ENCODE data around the gene ZNF609. TPM values are rescaled to one million over a fixed set of nuclear protein-coding genes. Genes with fewer than 3 reads are reported as not detected.

The ZNF609 gene
- total RNA-seq, 1 donor from 2014 or later = 21.5 TPM

DNA sequence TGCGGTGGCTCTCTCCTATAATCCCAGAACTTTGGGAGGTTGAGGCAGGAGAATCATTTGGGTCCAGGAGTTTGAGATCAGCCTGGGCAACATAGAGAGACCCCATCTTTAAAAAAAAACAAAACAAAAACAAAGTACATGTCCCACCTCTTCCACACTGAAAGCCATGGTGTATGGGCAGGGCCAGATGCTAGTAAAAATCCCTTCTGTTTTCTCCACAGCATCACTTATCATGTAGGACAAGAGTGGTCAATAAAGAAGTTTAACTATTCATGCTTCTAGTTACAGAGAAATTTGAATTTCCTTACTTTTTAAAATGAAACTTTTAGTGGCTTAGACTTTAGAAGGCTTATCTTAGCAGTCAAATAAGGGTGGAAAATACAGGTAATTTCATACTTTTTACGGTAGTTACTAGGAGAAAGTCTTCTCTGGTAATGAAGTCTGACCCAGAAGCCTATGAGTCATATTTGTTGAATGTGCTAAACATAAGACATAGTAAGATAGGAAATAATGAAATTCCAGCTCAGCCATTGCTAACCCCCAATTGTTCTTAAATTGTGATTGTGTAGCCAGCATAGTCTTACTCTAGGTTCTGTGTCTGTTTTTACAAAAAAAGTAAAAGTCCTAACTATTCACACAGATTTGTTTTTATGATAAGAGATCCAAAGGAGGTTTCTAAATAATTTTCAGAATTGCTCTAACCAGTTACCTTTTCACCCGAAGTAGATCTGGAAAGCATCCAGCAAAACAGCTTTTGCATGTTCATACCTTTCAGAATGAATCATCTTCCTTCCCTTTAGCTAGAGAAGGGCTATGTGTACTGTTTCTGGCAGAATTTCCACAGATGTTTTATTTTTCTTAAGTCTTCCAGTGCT, 16.4 kb upstream of the ZNF609 start:
- H4K20me1 ChIP-seq (ENCODE audit: low read depth) = no peaks in the 10 kb centered on the region
- no peak overlapping the region for H3K4me2 ChIP-seq
- no peaks in the 10 kb centered on the region for H3K9me3 ChIP-seq (ENCODE audit: low read depth)
- no peaks in the 10 kb centered on the region for H3K27me3 ChIP-seq
- H3K79me2 ChIP-seq (ENCODE audit: low read depth) = no peaks in the 10 kb centered on the region
- H3K4me3 ChIP-seq = no peak overlapping the region
- H2AFZ ChIP-seq (replicated peaks) = no peak overlapping the region
- Mint-ChIP-seq H3K4me3 (no peak overlapping the region), H3K27ac (no peak overlapping the region), H3K27me3 (ENCODE audit: insufficient read depth, low read depth) (no peaks in the 10 kb centered on the region), H3K36me3 (peaks cover 11% of the 10 kb centered on the region), H3K9me3 (no peaks in the 10 kb centered on the region), H3K4me1 (peaks cover 6% of the 10 kb centered on the region)
- no peak for DNase-seq (ENCODE audit: low spot score)
- H3K27ac ChIP-seq = no peak overlapping the region
- H3F3A ChIP-seq (ENCODE audit: low read depth) = no peaks in the 10 kb centered on the region
- H3K9ac ChIP-seq = no peak overlapping the region
- H3K36me3 ChIP-seq = no peaks in the 10 kb centered on the region
- H3K4me1 ChIP-seq = no peaks in the 10 kb centered on the region
- TF ChIP-seq EZH2 (IDR thresholded peaks at IDR 0.05) (no peak), EZH2phosphoT487 (IDR thresholded peaks at IDR 0.05) (no peak)
- TF ChIP-seq, protein P1, sequence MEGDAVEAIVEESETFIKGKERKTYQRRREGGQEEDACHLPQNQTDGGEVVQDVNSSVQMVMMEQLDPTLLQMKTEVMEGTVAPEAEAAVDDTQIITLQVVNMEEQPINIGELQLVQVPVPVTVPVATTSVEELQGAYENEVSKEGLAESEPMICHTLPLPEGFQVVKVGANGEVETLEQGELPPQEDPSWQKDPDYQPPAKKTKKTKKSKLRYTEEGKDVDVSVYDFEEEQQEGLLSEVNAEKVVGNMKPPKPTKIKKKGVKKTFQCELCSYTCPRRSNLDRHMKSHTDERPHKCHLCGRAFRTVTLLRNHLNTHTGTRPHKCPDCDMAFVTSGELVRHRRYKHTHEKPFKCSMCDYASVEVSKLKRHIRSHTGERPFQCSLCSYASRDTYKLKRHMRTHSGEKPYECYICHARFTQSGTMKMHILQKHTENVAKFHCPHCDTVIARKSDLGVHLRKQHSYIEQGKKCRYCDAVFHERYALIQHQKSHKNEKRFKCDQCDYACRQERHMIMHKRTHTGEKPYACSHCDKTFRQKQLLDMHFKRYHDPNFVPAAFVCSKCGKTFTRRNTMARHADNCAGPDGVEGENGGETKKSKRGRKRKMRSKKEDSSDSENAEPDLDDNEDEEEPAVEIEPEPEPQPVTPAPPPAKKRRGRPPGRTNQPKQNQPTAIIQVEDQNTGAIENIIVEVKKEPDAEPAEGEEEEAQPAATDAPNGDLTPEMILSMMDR (IDR thresholded peaks at IDR 0.05) = no peak

DNA sequence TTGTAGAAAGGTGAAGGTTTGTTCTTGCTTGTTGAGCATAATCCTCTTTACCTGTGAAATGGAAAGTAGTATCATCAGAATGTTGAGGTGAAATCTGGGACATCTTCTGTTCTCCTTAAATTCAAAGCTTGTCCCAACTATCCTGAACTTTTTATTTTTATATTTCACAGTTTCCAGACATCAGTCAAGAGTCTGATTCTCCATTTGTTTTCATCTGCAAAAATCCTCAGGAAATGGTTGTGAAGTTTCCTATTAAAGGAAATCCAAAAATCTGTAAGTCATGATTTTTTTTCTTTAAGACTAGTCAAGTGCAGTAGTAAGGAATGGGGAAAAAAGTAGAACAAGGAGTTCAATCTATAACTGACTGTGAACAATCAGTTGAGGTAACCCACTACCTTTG, 15.5 kb upstream of the ZNF609 start:
- Mint-ChIP-seq H3K4me3 (no peak overlapping the region), H3K27me3 (ENCODE audit: insufficient read depth, low read depth) (no peaks in the 10 kb centered on the region), H3K9me3 (no peaks in the 10 kb centered on the region), H3K4me1 (peaks cover 6% of the 10 kb centered on the region), H3K27ac (no peak overlapping the region), H3K36me3 (peaks cover 11% of the 10 kb centered on the region)
- Histone ChIP-seq H4K20me1 (ENCODE audit: low read depth) (no peaks in the 10 kb centered on the region), H3K4me2 (no peak overlapping the region), H3K4me1 (no peaks in the 10 kb centered on the region), H3K4me3 (no peak overlapping the region), H3K36me3 (no peaks in the 10 kb centered on the region), H3F3A (ENCODE audit: low read depth) (no peaks in the 10 kb centered on the region), H3K9me3 (ENCODE audit: low read depth) (no peaks in the 10 kb centered on the region), H3K79me2 (ENCODE audit: low read depth) (no peaks in the 10 kb centered on the region), H3K9ac (no peak overlapping the region), H3K27me3 (no peaks in the 10 kb centered on the region), H3K27ac (no peak overlapping the region), H2AFZ (replicated peaks) (no peak overlapping the region)
- no peak for TF ChIP-seq EZH2phosphoT487 (IDR thresholded peaks at IDR 0.05)
- TF ChIP-seq EZH2 (IDR thresholded peaks at IDR 0.05) = no peak
- TF ChIP-seq, protein P1 (IDR thresholded peaks at IDR 0.05) = no peak
- DNase-seq (ENCODE audit: low spot score) = no peak

DNA sequence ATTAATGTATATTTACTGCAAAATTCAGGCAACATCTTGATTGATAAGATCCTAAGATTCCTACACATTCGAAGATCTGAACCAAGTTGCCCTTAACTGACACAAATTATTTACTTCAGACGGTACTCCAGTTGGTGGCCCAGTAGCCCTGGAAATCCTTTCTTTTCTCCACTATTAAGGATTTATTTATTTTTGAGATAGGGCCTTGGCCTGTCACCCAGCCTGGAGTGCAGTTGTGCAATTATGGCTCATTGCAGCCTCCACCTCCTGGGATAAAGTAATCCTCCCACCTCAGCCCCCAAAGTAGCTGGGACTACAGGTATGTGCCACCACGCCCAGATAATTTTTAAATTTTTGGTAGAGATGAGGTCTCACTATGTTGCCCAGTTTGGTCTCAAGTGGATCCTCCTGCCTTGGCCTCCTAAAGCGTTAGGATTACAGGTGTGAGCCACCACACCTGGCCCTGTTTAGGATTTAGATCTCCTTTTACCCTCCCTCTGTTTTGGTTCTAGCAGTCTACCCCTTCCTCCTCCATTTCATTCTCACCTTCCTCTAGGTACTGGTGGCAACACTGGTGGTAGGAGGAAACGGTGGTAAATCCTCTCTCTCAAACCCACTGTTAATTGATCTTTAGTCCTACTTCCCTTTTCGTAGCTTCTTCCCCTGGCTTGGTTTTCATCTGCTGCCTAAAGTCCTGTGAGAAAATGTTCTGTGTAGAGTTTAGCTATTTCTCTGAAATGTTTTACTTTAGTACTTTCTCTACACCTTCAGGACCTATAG, 12.7 kb upstream of the ZNF609 start:
- H3K27ac Mint-ChIP-seq = no peak overlapping the region
- Histone ChIP-seq H4K20me1 (ENCODE audit: low read depth) (no peaks in the 10 kb centered on the region), H3F3A (ENCODE audit: low read depth) (no peaks in the 10 kb centered on the region), H3K79me2 (ENCODE audit: low read depth) (no peaks in the 10 kb centered on the region), H3K36me3 (no peaks in the 10 kb centered on the region), H3K27ac (no peak overlapping the region), H3K4me2 (no peak overlapping the region), H3K4me3 (no peak overlapping the region), H3K4me1 (no peaks in the 10 kb centered on the region), H3K27me3 (no peaks in the 10 kb centered on the region), H3K9me3 (ENCODE audit: low read depth) (no peaks in the 10 kb centered on the region), H2AFZ (replicated peaks) (no peak overlapping the region), H3K9ac (no peak overlapping the region)
- H3K4me1 Mint-ChIP-seq = peaks cover 10% of the 10 kb centered on the region
- H3K4me3 Mint-ChIP-seq = no peak overlapping the region
- no peaks in the 10 kb centered on the region for H3K27me3 Mint-ChIP-seq (ENCODE audit: insufficient read depth, low read depth)
- peaks cover 7% of the 10 kb centered on the region for H3K36me3 Mint-ChIP-seq
- no peaks in the 10 kb centered on the region for H3K9me3 Mint-ChIP-seq
- TF ChIP-seq, protein P1 (IDR thresholded peaks at IDR 0.05) = no peak
- TF ChIP-seq EZH2 (IDR thresholded peaks at IDR 0.05) = no peak
- no peak for TF ChIP-seq EZH2phosphoT487 (IDR thresholded peaks at IDR 0.05)
- DNase-seq (ENCODE audit: low spot score) = no peak

All from neural progenitor cell (in vitro differentiated cells).